ENCODE results near the gene SPATC1L. TPM values are rescaled to one million over a fixed set of nuclear protein-coding genes. Genes with fewer than 3 reads are reported as not detected.
"Not testable (repeated sequence)": the region's sequence is repeated elsewhere in the genome, so short reads cannot be mapped to it uniquely, and the experiment has no call there.

The SPATC1L gene
- total RNA-seq, 2 experiments from 2014 or later: 4.7 to 8.3 TPM

DNA sequence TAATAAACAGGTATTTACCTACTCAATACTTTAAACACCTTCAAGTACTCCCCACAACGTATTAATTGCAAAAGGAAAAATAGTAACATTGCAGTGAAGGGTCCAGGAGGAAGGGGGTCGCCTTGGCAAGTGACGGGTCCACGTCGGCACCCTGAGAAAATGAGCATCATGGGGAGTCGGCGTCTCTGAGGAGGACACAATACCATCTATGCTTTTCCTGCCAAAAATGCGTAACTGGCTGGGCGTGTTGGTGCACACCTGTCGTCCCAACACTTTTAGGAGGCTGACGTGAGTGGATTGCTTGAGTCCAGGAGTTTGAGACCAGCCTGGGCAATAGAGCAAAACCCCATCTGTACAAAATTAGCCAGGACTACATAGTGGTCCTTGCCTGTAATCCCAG, 36.2 kb downstream of the SPATC1L start:
- Histone ChIP-seq H4K20me1 (ENCODE audit: insufficient read depth, low read length) (no peaks in the 10 kb centered on the region), H3K36me3 (ENCODE audit: insufficient read depth, low read length) (no peaks in the 10 kb centered on the region), H3K9me2 (ENCODE audit: insufficient read depth, low read length) (no peaks in the 10 kb centered on the region), H2AFZ (ENCODE audit: low read length) (no peak overlapping the region), H3K79me2 (ENCODE audit: insufficient read depth, low read depth, low read length) (no peaks in the 10 kb centered on the region), H3K4me1 (ENCODE audit: insufficient read depth, low read length, poor library complexity, severe bottlenecking) (no peaks in the 10 kb centered on the region), H3K27ac (ENCODE audit: low read depth, low read length, poor library complexity, severe bottlenecking) (no peak overlapping the region), H3K9me3 (ENCODE audit: low read length) (no peaks in the 10 kb centered on the region), H3K4me3 (ENCODE audit: low read depth, low read length, poor library complexity, severe bottlenecking) (no peak overlapping the region), H3K4me2 (ENCODE audit: low read length) (no peak overlapping the region)
- DNase-seq (ENCODE audit: low spot score): no peak
- ChIA-PET POLR2A (no interaction called here), CTCF (ENCODE audit: unreplicated experiment) (no interaction called here)
- intact Hi-C loops (cut with micrococcal nuclease; ENCODE audit: unreplicated experiment): no loop called here
- TF ChIP-seq, protein P1, sequence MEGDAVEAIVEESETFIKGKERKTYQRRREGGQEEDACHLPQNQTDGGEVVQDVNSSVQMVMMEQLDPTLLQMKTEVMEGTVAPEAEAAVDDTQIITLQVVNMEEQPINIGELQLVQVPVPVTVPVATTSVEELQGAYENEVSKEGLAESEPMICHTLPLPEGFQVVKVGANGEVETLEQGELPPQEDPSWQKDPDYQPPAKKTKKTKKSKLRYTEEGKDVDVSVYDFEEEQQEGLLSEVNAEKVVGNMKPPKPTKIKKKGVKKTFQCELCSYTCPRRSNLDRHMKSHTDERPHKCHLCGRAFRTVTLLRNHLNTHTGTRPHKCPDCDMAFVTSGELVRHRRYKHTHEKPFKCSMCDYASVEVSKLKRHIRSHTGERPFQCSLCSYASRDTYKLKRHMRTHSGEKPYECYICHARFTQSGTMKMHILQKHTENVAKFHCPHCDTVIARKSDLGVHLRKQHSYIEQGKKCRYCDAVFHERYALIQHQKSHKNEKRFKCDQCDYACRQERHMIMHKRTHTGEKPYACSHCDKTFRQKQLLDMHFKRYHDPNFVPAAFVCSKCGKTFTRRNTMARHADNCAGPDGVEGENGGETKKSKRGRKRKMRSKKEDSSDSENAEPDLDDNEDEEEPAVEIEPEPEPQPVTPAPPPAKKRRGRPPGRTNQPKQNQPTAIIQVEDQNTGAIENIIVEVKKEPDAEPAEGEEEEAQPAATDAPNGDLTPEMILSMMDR (conservative IDR thresholded peaks at IDR 0.05; ENCODE audit: low read length): no peak
- no peak for TF ChIP-seq EZH2phosphoT487 (IDR thresholded peaks at IDR 0.05; ENCODE audit: borderline replicate concordance, low read depth, low read length)
- no TSS peak for BruUV-seq (replicated peaks)

DNA sequence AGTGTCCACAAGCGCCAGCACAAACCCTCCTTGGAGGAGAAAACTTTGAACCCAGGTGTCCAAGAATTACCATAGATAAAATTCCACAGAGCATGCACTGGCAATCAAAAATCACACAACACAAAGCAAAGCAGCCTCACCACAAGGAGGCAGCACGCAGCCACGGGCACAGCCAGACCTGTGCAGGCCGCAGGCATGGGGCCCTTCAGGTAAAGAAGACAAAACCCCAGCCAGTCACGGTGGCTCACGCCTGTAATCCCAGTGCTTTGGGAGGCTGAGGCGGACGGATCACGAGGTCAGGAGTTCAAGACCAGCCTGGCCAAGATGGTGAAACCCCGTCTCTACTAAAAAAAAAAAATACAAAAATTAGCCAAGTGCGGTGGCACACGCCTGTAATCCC, 36.8 kb downstream of the SPATC1L start:
- BruUV-seq (replicated peaks); H3K4me3 ChIP-seq (ENCODE audit: low read depth, low read length, poor library complexity, severe bottlenecking); POLR2A ChIA-PET; H3K36me3 ChIP-seq (ENCODE audit: insufficient read depth, low read length); H3K79me2 ChIP-seq (ENCODE audit: insufficient read depth, low read depth, low read length); H4K20me1 ChIP-seq (ENCODE audit: insufficient read depth, low read length); H3K27ac ChIP-seq (ENCODE audit: low read depth, low read length, poor library complexity, severe bottlenecking); H3K9me2 ChIP-seq (ENCODE audit: insufficient read depth, low read length); H3K4me1 ChIP-seq (ENCODE audit: insufficient read depth, low read length, poor library complexity, severe bottlenecking); intact Hi-C loops (cut with micrococcal nuclease; ENCODE audit: unreplicated experiment); CTCF ChIA-PET (ENCODE audit: unreplicated experiment); H3K4me2 ChIP-seq (ENCODE audit: low read length); H3K9me3 ChIP-seq (ENCODE audit: low read length); H2AFZ ChIP-seq (ENCODE audit: low read length): not testable (repeated sequence)
- peak; percentile 47 for DNase-seq (ENCODE audit: low spot score)
- TF ChIP-seq, protein P1 (conservative IDR thresholded peaks at IDR 0.05; ENCODE audit: low read length): peak; percentile 67

DNA sequence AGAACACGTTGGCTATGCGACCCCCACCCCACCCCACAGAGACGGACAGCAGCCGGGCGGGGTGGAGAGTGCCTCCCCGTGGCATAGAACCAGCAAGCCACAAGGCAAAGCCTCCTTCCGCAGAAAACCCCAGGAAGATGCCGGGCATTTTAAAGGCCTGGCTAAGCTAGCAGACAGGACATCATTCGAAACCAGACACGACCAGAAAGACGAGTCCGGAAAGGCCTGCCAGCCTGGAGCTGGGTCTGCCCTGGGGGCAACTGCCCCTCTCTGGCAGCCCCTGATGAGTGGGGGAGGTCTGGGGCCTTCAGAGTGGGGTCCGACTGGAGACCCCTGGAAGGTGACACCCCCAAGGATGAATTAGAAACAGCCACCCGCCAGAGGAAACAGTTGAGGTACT, 37.4 kb downstream of the SPATC1L start:
- Histone ChIP-seq H3K9me3 (ENCODE audit: low read length) (no peaks in the 10 kb centered on the region), H4K20me1 (ENCODE audit: insufficient read depth, low read length) (no peaks in the 10 kb centered on the region), H2AFZ (ENCODE audit: low read length) (no peak overlapping the region), H3K4me2 (ENCODE audit: low read length) (no peak overlapping the region), H3K36me3 (ENCODE audit: insufficient read depth, low read length) (no peaks in the 10 kb centered on the region), H3K79me2 (ENCODE audit: insufficient read depth, low read depth, low read length) (no peaks in the 10 kb centered on the region), H3K4me1 (ENCODE audit: insufficient read depth, low read length, poor library complexity, severe bottlenecking) (no peaks in the 10 kb centered on the region), H3K27ac (ENCODE audit: low read depth, low read length, poor library complexity, severe bottlenecking) (no peak overlapping the region), H3K4me3 (ENCODE audit: low read depth, low read length, poor library complexity, severe bottlenecking) (no peak overlapping the region), H3K9me2 (ENCODE audit: insufficient read depth, low read length) (no peaks in the 10 kb centered on the region)
- CTCF ChIA-PET (ENCODE audit: unreplicated experiment): no interaction called here
- intact Hi-C loops (cut with micrococcal nuclease; ENCODE audit: unreplicated experiment): no loop called here
- no peak for DNase-seq (ENCODE audit: low spot score)
- POLR2A ChIA-PET: no interaction called here
- no TSS peak for BruUV-seq (replicated peaks)
- TF ChIP-seq EZH2phosphoT487 (IDR thresholded peaks at IDR 0.05; ENCODE audit: borderline replicate concordance, low read depth, low read length): no peak
- TF ChIP-seq, protein P1 (conservative IDR thresholded peaks at IDR 0.05; ENCODE audit: low read length): no peak

Measured in OCI-LY7 (cell line).